A673 (cell line): ENCODE results near the gene SEC22A. TPM values are rescaled to one million over a fixed set of nuclear protein-coding genes. Genes with fewer than 3 reads are reported as not detected.

Experiments
- BruUV-seq: library from RNA; stranded (reverse); fragments of 400-500 nt; replicated peaks from 2 replicates; lab custom pipeline; 2021; lab: Mats Ljungman, UMichigan
- CTCF ChIA-PET: fragments of 300-600 bp; sonication (Branson Sonifier 250); formaldehyde crosslinking; loops from one replicate; lab custom pipeline; 2022; ENCODE audit warnings: antibody characterized with exemption; lab: Charles Lee
- POLR2A ChIA-PET: fragments of 300-600 bp; sonication (Branson Sonifier 250); formaldehyde crosslinking; loops from one replicate; lab custom pipeline; 2022; ENCODE audit warnings: antibody characterized with exemption; ENCODE audit not compliant: low non-redundant PET; lab: Charles Lee
- DNase-seq: peaks from one replicate; pipeline ENCODE4 v3.0.0-alpha.2; 2015; ENCODE audit warnings: low spot score
- H3K27ac ChIP-seq: fragments of 200-600 bp; sonication (generic); 2 replicates; pipeline ENCODE4 v1.5.1; 2016; ENCODE audit warnings: mixed run types, low read depth, mild to moderate bottlenecking, mixed read lengths, antibody characterized with exemption, low read length; ENCODE audit not compliant: poor library complexity, severe bottlenecking
- H3K27me3 ChIP-seq: fragments of 200-600 bp; sonication (generic); replicated peaks from 2 replicates; pipeline ENCODE4 v1.6.1; 2017; ENCODE audit warnings: mixed run types, low read depth, mild to moderate bottlenecking, mixed read lengths, antibody characterized with exemption, low read length; ENCODE audit not compliant: insufficient read depth, poor library complexity
- H3K36me3 ChIP-seq: fragments of 200-600 bp; sonication (generic); 2 replicates; pipeline ENCODE4 v1.6.1; 2016; ENCODE audit warnings: mixed run types, mild to moderate bottlenecking, mixed read lengths, antibody characterized with exemption, low read length; ENCODE audit not compliant: insufficient read depth, poor library complexity, severe bottlenecking
- H3K4me1 ChIP-seq: fragments of 200-600 bp; sonication (generic); 2 replicates; pipeline ENCODE4 v1.6.1; 2017; ENCODE audit warnings: mixed run types, mild to moderate bottlenecking, mixed read lengths, antibody characterized with exemption, low read length; ENCODE audit not compliant: insufficient read depth, poor library complexity, severe bottlenecking
- H3K4me3 ChIP-seq: fragments of 200-600 bp; sonication (generic); 2 replicates; pipeline ENCODE4 v1.5.1; 2016; ENCODE audit warnings: low read depth, mixed run types, mild to moderate bottlenecking, mixed read lengths, low read length; ENCODE audit not compliant: poor library complexity, severe bottlenecking
- H3K9me3 ChIP-seq: fragments of 200-600 bp; sonication (generic); 2 replicates; pipeline ENCODE4 v1.6.1; 2016; ENCODE audit warnings: mixed run types, low read depth, mild to moderate bottlenecking, mixed read lengths, antibody characterized with exemption, low read length; ENCODE audit not compliant: poor library complexity, severe bottlenecking
- CTCF ChIP-seq: fragments of 300-800, 200-600 bp; sonication (generic); conservative IDR thresholded peaks from 2 replicates; pipeline ENCODE4 v1.5.1; 2017; ENCODE audit warnings: low read depth, mild to moderate bottlenecking, antibody characterized with exemption, low read length, moderate library complexity, mixed read lengths
- EZH2 ChIP-seq: fragments of 200-600 bp; sonication (generic); IDR thresholded peaks from 2 replicates; pipeline ENCODE4 v1.6.1; 2017; ENCODE audit warnings: borderline replicate concordance, low read depth, mild to moderate bottlenecking, mixed read lengths, antibody characterized with exemption, low read length; ENCODE audit not compliant: poor library complexity, severe bottlenecking
- intact Hi-C: fragments of 100-400 bp; cut with micrococcal nuclease; formaldehyde crosslinking; loops from one replicate; pipeline ENCODE4 v1.10.0; 2022; ENCODE audit not compliant: unreplicated experiment
- total RNA-seq: library from RNA; stranded (reverse); gene quantifications from 2 replicates; pipeline ENCODE4 v1.2.3, GENCODE V29; 2021

SEC22A gene
- total RNA-seq, 1 experiment from 2014 or later, result 21.6 TPM

DNA sequence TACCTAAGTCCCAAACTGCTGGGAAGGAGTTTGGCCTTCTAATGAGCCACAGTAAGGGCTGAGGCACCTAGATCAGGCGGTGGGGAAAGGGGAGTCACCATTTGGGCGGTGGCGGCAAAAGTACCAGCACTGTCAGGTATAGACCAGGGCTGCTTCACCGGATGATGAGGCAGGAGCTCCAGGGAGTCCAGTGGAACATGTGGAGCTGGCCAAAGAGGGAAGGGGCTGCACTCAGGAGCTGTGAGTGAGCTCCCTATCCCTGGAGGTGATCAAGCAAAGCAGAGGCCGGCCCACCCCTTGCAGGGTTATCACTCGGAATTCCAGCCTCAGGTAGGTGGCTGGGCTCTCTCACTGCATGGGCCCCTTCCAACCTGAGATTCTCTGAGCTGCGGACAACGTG, 108.4 kb downstream of the SEC22A start:
- CTCF ChIA-PET, result no interaction called here
- no peaks in the 10 kb centered on the region for H3K9me3 ChIP-seq
- POLR2A ChIA-PET, result no interaction called here
- H3K4me3 ChIP-seq, result no peak overlapping the region
- no peak for TF ChIP-seq CTCF
- TF ChIP-seq EZH2, result no peak
- H3K4me1 ChIP-seq, result no peaks in the 10 kb centered on the region
- no peaks in the 10 kb centered on the region for H3K36me3 ChIP-seq
- H3K27ac ChIP-seq, result no peak overlapping the region
- BruUV-seq, result no TSS peak
- intact Hi-C loops, result no loop called here
- peaks cover 33% of the 10 kb centered on the region for H3K27me3 ChIP-seq
- no peak for DNase-seq

DNA sequence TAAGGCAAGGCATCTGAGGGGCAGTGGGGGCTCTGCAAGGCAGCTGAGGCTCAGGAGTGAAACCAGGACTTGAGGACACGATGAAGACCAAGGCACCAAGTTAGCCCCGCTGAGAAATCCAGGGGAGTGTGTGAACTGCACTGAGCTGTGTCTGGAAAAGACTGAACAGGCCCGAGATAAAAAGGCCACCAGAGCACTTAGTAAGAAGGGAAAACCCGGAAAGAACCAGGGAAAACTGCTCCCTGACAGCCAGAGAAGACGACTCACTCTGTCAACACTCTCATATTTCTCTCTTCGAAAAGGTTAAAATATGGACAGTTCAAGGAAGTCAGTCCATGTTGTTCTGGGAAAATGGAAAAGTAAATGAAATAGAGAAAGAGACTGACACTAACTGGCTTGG, 109.0 kb downstream of the SEC22A start:
- BruUV-seq, result no TSS peak
- no peak for DNase-seq

GRCh38 chr3:123311201-123311600, 109.5 kb downstream of the SEC22A start:
- intact Hi-C loops, result no loop called here
- no peaks in the 10 kb centered on the region for H3K9me3 ChIP-seq
- H3K27ac ChIP-seq, result no peak overlapping the region
- H3K27me3 ChIP-seq, result peaks cover 42% of the 10 kb centered on the region
- H3K4me3 ChIP-seq, result no peak overlapping the region
- CTCF ChIA-PET, result no interaction called here
- POLR2A ChIA-PET, result no interaction called here
- H3K4me1 ChIP-seq, result no peaks in the 10 kb centered on the region
- DNase-seq, result no peak
- BruUV-seq, result no TSS peak
- H3K36me3 ChIP-seq, result no peaks in the 10 kb centered on the region
- TF ChIP-seq EZH2, result no peak

More for the DNA sequence above, 109.0 kb downstream of the SEC22A start:
- Histone ChIP-seq H3K27me3 (peaks cover 37% of the 10 kb centered on the region), H3K4me3 (no peak overlapping the region), H3K9me3 (no peaks in the 10 kb centered on the region), H3K27ac (no peak overlapping the region), H3K36me3 (no peaks in the 10 kb centered on the region), H3K4me1 (no peaks in the 10 kb centered on the region)
- ChIA-PET CTCF (no interaction called here), POLR2A (no interaction called here)
- intact Hi-C loops, result no loop called here
- TF ChIP-seq EZH2 (no peak), CTCF (no peak)
